ENCODE data around the gene ZNF536.

The ZNF536 gene

DNA sequence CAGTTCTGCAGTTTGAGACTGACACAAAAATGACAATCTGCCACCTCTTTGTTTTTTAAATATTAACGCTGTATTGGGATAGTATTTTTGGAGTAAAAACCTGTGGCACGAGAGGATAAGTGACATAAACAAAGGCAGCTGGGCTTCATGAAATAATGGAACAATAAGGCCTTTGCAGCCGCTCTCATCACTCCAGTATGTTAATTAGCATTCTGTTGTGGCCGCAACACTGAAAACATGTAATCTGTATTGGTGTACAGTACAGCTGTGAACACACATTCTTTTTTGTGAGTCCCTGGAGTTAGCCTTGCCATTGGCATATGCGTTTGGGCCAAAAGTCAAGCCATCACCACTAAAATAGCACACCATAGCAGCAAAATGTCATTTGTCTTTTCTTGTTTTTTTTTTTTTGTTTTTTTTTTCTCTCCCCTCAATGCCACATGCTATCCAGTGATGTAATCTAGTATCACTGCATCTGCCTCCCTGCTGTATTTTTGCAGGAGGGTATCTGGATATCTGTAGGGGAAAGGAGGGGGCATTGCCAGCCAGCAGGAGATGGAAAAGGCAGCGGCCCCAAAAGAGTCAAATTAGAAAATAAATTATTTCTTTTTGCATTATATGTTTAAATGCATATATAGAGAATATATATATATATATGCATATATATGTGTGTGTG is 885 bp upstream of the ZNF536 start:
- TF ChIP-seq, protein P1, sequence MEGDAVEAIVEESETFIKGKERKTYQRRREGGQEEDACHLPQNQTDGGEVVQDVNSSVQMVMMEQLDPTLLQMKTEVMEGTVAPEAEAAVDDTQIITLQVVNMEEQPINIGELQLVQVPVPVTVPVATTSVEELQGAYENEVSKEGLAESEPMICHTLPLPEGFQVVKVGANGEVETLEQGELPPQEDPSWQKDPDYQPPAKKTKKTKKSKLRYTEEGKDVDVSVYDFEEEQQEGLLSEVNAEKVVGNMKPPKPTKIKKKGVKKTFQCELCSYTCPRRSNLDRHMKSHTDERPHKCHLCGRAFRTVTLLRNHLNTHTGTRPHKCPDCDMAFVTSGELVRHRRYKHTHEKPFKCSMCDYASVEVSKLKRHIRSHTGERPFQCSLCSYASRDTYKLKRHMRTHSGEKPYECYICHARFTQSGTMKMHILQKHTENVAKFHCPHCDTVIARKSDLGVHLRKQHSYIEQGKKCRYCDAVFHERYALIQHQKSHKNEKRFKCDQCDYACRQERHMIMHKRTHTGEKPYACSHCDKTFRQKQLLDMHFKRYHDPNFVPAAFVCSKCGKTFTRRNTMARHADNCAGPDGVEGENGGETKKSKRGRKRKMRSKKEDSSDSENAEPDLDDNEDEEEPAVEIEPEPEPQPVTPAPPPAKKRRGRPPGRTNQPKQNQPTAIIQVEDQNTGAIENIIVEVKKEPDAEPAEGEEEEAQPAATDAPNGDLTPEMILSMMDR (conservative IDR thresholded peaks at IDR 0.05; ENCODE audit: low read length): no peak
- H3K4me3 ChIP-seq (ENCODE audit: low read length): no peak overlapping the region
- DNase-seq (ENCODE audit: low read depth): peak; percentile 73

DNA sequence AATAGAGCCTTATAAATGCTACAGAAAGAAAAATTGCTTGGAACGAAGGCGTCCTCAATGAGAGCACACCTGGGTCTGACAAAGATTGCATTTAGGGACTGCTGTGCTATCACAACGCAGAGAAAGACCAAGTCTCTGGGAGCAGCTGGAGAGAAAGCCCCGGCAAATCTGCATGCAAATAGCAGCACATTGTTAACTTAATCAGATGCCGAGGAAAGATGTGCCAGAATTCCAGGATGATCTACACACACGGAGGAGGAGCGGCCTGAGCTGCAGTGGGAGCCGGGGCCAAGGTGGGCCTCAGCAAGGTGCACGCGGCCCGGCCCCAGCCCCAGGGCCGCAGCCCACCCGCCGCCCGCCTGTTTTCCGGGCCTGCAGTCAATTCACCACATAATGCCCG is 1.4 kb downstream of the ZNF536 start:
- DNase-seq (ENCODE audit: low read depth): no peak
- TF ChIP-seq, protein P1 (conservative IDR thresholded peaks at IDR 0.05; ENCODE audit: low read length): no peak
- H3K4me3 ChIP-seq (ENCODE audit: low read length): no peak overlapping the region

DNA sequence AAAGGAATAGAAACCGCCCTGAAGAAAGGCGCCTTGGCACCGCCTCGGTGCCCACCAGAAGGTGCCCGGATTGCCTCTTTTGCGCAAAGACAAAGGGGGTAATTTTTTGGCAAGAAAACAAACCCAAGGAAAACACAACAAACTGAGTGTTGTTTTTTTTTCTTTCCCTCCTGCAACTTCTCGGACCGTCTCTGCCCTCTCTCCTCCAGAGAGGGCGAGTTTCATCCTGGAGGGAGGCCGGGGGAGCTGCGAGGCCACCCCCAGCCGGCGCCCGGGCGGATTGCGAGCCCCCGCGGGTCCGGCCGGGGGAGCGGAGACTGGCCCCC is 2.3 kb downstream of the ZNF536 start:
- no peak for DNase-seq (ENCODE audit: low read depth)
- TF ChIP-seq, protein P1 (conservative IDR thresholded peaks at IDR 0.05; ENCODE audit: low read length): no peak
- peak overlapping the region; percentile 59 for H3K4me3 ChIP-seq (ENCODE audit: low read length)

DNA sequence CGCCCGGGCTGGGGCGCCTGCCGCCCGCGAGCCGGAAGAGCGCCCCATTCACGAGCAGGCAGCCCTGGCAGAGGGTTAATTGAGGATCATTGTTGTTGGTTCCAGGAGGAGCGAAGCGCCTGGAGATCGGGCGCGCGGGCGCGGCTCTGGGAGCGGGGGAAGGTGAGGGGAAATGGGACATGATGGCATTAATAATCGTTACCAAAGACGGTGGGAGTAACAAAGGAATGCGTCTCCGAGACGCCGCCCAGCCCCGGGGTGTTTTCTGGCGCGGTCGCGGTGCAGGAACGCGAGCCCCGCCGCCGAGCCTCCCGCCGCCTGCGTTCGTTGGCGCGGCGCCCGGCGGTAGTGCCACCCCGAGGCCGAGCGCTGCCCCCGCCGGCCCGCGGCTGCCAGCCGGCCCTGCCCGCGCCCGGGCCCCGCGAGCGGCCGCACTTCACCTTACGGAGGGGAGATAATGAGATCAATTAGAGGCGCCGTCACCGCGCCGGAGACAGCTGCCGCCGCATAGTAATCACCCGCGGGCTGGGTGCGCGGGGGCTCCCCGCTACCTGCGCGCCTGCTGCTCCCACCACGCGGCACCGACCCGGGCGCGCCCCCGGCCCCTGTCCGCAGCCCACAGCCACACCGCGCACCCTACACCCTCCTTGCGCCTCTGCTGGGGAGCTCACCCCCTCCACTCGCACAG is 2.8 kb downstream of the ZNF536 start:
- TF ChIP-seq, protein P1 (conservative IDR thresholded peaks at IDR 0.05; ENCODE audit: low read length): no peak
- peak overlapping the region; percentile 59 for H3K4me3 ChIP-seq (ENCODE audit: low read length)
- no peak for DNase-seq (ENCODE audit: low read depth)

DNA sequence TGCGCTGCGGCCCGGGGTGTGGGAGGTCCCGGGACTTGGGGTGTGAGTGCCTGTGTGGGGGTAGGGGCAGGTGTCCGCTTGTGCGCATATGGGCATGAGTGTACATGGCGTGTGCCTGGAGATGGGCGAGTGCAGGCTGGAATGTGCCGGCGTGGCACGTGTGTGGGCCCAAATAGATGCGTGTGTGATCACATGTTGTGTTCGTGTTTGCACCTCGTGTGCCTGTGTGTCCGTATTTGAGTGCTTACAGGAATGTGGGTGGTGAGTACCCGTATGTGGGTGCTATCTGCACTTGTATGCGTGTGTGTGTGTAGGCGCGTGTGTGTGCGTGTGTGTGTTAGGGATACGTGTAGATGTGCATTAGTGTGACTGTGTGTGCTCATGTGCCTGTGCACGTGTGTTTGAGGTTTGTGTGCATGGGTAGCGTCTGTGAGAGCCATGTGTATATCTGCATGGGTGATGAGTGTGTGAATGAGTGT is 3.4 kb downstream of the ZNF536 start:
- no peak for DNase-seq (ENCODE audit: low read depth)
- TF ChIP-seq, protein P1 (conservative IDR thresholded peaks at IDR 0.05; ENCODE audit: low read length): no peak
- peak overlapping the region; percentile 20 for H3K4me3 ChIP-seq (ENCODE audit: low read length)

DNA sequence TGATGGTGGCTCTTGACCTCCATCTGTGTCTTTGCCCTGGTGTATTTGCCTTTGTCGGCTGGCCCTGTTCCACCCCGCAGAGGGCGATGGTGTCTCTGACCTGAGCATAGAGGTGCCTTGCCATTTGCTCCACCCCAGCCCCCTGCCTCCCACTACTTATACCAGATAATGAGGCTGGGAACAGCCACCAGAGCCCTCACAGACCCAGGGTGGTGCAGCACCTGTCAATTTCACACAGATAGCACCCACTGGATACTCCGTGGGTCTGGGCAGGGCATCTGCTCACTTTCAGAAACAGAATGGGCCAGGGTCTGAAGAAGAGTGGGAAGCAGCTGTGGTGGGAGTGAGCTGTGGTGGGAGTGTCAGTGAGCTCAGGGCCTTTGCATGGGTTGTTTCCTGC is 4.1 kb downstream of the ZNF536 start:
- H3K4me3 ChIP-seq (ENCODE audit: low read length): no peak overlapping the region
- DNase-seq (ENCODE audit: low read depth): no peak
- TF ChIP-seq, protein P1 (conservative IDR thresholded peaks at IDR 0.05; ENCODE audit: low read length): no peak

DNA sequence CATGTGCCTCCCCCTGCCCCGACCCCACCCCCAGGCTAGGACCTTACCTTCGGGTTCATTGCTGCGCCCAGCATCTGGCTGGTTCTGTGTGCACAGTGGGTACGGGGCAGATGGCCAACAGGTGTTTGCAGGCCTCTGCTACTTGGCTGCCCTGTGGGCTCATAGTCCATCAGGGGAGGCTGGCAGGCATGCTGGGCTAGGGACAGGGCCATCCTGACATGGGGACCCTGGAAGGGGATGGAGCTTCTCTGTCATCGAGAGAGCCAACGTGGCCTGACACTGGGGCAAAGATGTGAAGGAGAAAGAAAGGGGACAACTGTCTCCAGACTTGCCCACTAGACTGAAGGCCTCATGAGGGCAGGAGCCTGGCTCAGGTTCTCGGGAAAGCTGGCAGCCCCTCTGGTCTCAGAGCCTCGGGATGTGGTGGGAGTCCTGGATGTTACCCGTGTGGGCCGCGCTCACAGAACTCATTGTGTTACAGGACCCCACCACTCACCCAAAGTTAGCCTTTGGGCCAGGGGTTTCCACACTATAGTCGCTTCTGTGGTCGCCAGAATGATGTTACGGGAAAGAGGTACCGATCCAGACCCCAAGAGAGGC is 4.7 kb downstream of the ZNF536 start:
- no peak for DNase-seq (ENCODE audit: low read depth)
- H3K4me3 ChIP-seq (ENCODE audit: low read length): no peak overlapping the region
- TF ChIP-seq, protein P1 (conservative IDR thresholded peaks at IDR 0.05; ENCODE audit: low read length): no peak

All from AG10803 (cell line).